Caco-2 (cell line): ENCODE measurements around the gene VTN. TPM values are rescaled to one million over a fixed set of nuclear protein-coding genes. Genes with fewer than 3 reads are reported as not detected.

Experiments
- BruUV-seq: library from RNA; stranded (reverse); fragments of 400-500 nt; replicated peaks from 2 replicates; lab custom pipeline; 2021; lab: Mats Ljungman, UMichigan
- CTCF ChIA-PET: fragments of 300-600 bp; sonication (Branson Sonifier 250); formaldehyde crosslinking; loops from one replicate; lab custom pipeline; 2022; ENCODE audit warnings: antibody characterized with exemption; lab: Charles Lee
- POLR2A ChIA-PET: fragments of 300-600 bp; sonication (Branson Sonifier 250); formaldehyde crosslinking; loops from one replicate; lab custom pipeline; 2022; ENCODE audit warnings: antibody characterized with exemption; lab: Charles Lee
- DNase-seq, 2 experiments: peaks; one replicate each; pipeline versions ENCODE4 v3.0.0 to v3.0.0-alpha.2; 2020 to 2022
- H3K27me3 ChIP-seq: replicated peaks from 2 replicates; pipeline ENCODE4 v1.6.0; 2011; ENCODE audit warnings: low read length; ENCODE audit not compliant: control insufficient read depth, insufficient read depth
- H3K36me3 ChIP-seq: 2 replicates; pipeline ENCODE4 v1.5.1; 2011; ENCODE audit warnings: low read length; ENCODE audit not compliant: control insufficient read depth, insufficient read depth
- H3K4me1 ChIP-seq: fragments of 250-450 bp; sonication (Bioruptor Pico); 2 replicates; pipeline ENCODE4 v1.5.1; 2020; ENCODE audit warnings: mild to moderate bottlenecking
- H3K4me3 ChIP-seq: 2 replicates; pipeline ENCODE4 v1.5.1; 2011; ENCODE audit warnings: low read depth, mild to moderate bottlenecking, control low read depth, low read length
- H3K9me3 ChIP-seq: fragments of 250-450 bp; sonication (Bioruptor Pico); 2 replicates; pipeline ENCODE4 v1.5.1; 2020; ENCODE audit warnings: mild to moderate bottlenecking, moderate library complexity
- H3K27ac Mint-ChIP-seq: one replicate; pipeline ENCODE4 v1.8.0; 2022; ENCODE audit warnings: mixed read lengths; ENCODE audit not compliant: unreplicated experiment
- H3K27me3 Mint-ChIP-seq: one replicate; pipeline ENCODE4 v1.8.0; 2022; ENCODE audit warnings: mixed read lengths; ENCODE audit not compliant: insufficient read depth, unreplicated experiment
- H3K36me3 Mint-ChIP-seq: one replicate; pipeline ENCODE4 v1.8.0; 2022; ENCODE audit warnings: mild to moderate bottlenecking, mixed read lengths; ENCODE audit not compliant: insufficient read depth, unreplicated experiment
- H3K4me1 Mint-ChIP-seq: one replicate; pipeline ENCODE4 v1.8.0; 2022; ENCODE audit warnings: low read depth, mixed read lengths; ENCODE audit not compliant: unreplicated experiment
- H3K4me3 Mint-ChIP-seq: one replicate; pipeline ENCODE4 v1.8.0; 2022; ENCODE audit warnings: mild to moderate bottlenecking, moderate library complexity, mixed read lengths; ENCODE audit not compliant: unreplicated experiment
- H3K9me3 Mint-ChIP-seq: one replicate; pipeline ENCODE4 v1.8.0; 2022; ENCODE audit warnings: mixed read lengths; ENCODE audit not compliant: unreplicated experiment
- intact Hi-C: fragments of 100-400 bp; cut with micrococcal nuclease; formaldehyde crosslinking; loops from one replicate; pipeline ENCODE4 v1.10.0; 2022; ENCODE audit not compliant: unreplicated experiment
- microRNA-seq: library from miRNA; unstranded; fragments of <30 nt; microRNA quantifications from one replicate; pipeline ENCODE4 v1.2.0, GENCODE V29; 2022
- total RNA-seq: library from RNA; stranded (reverse); gene quantifications from 2 replicates; pipeline ENCODE4 v1.2.3, GENCODE V29; 2022
- TF ChIP-seq, protein P1 (sequence below), 2 experiments: fragments of 200-600 bp in 1 of 2; IDR thresholded peaks; 1 replicate in 1 of 2; 2 replicates in 1 of 2; pipeline versions ENCODE4 v1.5.1 to v1.8.0; 2011 to 2022; ENCODE audit warnings: antibody characterized with exemption in 1 of 2, control low read depth in 1 of 2, inconsistent platforms in 1 of 2, low read depth in 1 of 2, low read length in 1 of 2, mild to moderate bottlenecking in 1 of 2, moderate library complexity in 1 of 2; ENCODE audit not compliant: insufficient read depth in 1 of 2, severe bottlenecking in 1 of 2, unreplicated experiment in 1 of 2

VTN gene
- total RNA-seq, 1 experiment from 2014 or later: 273 TPM

DNA sequence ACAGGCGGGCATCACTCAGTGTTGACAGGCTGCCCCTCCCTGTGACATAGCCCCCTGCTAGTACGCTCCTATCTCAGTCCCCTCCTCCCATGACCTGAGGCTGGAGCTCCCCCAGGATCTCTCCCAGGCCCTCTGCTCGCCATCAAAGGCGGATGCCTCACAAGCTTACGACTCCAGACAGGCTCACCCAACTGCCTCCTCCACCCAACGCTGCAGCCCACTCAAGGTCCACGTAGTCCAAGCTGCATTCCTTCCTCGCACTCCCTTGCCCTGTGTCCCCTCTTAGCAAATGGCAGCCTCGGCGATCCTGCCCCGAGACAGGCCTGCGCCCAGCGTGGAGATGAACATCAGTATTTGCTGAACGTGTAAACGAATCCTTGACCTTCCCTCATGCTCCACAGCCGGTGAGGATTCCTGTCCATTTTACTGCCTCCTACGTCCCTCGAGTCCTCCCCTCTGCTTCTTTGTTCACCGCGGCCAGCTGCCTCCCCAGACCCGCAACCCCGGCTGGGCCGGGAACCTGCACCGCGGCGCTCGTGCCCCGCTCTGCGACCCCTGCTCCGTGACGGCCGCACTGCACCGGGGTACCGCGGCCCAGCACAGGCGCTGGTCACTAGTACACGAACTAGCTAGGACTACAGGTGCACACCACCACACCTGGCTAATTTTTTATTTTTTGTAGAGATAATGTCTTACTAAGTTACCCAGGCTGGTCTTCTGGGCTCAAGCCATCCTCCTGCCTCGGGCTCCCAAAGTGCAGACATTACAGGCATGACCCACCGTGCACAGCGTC, 51.9 kb downstream of the VTN start:
- POLR2A ChIA-PET: interaction anchor here (0.6 to 4.6 kb wide), 10 partner anchors 17 to 783 kb away, joined by 3 to 75 read pairs (median 3); partner anchors contain the start of genes IFT20, POLDIP2, TNFAIP1 and VTN
- Histone ChIP-seq H3K4me3 (peak overlapping the region; percentile 67), H3K4me1 (peaks cover 16% of the 10 kb centered on the region), H3K27me3 (no peaks in the 10 kb centered on the region), H3K36me3 (peaks cover 1% of the 10 kb centered on the region; the same call in 1 of the 2 replicates), H3K9me3 (no peaks in the 10 kb centered on the region)
- Mint-ChIP-seq H3K9me3 (no peaks in the 10 kb centered on the region), H3K27me3 (no peaks in the 10 kb centered on the region), H3K27ac (peak overlapping the region; percentile 43), H3K4me1 (peaks cover 46% of the 10 kb centered on the region), H3K36me3 (peaks cover 26% of the 10 kb centered on the region), H3K4me3 (peak overlapping the region; percentile 76)
- TF ChIP-seq, protein P1, sequence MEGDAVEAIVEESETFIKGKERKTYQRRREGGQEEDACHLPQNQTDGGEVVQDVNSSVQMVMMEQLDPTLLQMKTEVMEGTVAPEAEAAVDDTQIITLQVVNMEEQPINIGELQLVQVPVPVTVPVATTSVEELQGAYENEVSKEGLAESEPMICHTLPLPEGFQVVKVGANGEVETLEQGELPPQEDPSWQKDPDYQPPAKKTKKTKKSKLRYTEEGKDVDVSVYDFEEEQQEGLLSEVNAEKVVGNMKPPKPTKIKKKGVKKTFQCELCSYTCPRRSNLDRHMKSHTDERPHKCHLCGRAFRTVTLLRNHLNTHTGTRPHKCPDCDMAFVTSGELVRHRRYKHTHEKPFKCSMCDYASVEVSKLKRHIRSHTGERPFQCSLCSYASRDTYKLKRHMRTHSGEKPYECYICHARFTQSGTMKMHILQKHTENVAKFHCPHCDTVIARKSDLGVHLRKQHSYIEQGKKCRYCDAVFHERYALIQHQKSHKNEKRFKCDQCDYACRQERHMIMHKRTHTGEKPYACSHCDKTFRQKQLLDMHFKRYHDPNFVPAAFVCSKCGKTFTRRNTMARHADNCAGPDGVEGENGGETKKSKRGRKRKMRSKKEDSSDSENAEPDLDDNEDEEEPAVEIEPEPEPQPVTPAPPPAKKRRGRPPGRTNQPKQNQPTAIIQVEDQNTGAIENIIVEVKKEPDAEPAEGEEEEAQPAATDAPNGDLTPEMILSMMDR (IDR thresholded peaks at IDR 0.05; ENCODE audit: insufficient read depth in 1 of 2, low read depth in 1 of 2, low read length in 1 of 2, severe bottlenecking in 1 of 2, unreplicated experiment in 1 of 2): peak in 1 of 2 experiments; percentile 30
- BruUV-seq: TSS peak; percentile 94
- CTCF ChIA-PET: interaction anchor here (0.6 to 3.5 kb wide), 11 partner anchors 14 to 425 kb away, joined by 3 to 34 read pairs (median 4); partner anchors contain the start of genes IFT20, POLDIP2, TNFAIP1 and VTN
- peak; percentile 70 to 75 for DNase-seq
- intact Hi-C loops: no loop called here

Small RNAs within 50 kb of the gene (microRNA-seq; reads per million reads assigned to microRNA genes)
- 5.6 reads per million, percentile 36 among the genes with 10 or more reads in this experiment for gene MIR4723

Other genes starting within 250 kb of the VTN start
- 313 and 342 TPM in 2 replicates for gene TMEM97, start 51.1 kb downstream of the VTN start, total RNA-seq
- gene IFT20, start 34.8 kb downstream of the VTN start, total RNA-seq: 86.3 and 89.9 TPM in 2 replicates
- gene TNFAIP1, start 34.5 kb downstream of the VTN start, total RNA-seq: 105 and 119 TPM in 2 replicates
- gene POLDIP2, start 12.8 kb downstream of the VTN start, total RNA-seq: 257 and 265 TPM in 2 replicates
- not detected in 2 replicates for gene SEBOX, start 5.1 kb downstream of the VTN start, total RNA-seq
- gene SARM1, start 1.4 kb upstream of the VTN start, total RNA-seq: 32.8 and 34.4 TPM in 2 replicates
- gene SLC46A1, start 35.9 kb upstream of the VTN start, total RNA-seq: 114 and 128 TPM in 2 replicates
- gene SLC13A2, start 103.3 kb upstream of the VTN start, total RNA-seq: 0.42 and 0.57 TPM in 2 replicates
- 0.26 and 0.48 TPM in 2 replicates for gene FOXN1, start 136.0 kb upstream of the VTN start, total RNA-seq
- gene UNC119, start 182.3 kb upstream of the VTN start, total RNA-seq: 40.5 and 41.3 TPM in 2 replicates
- gene PIGS, start 201.2 kb upstream of the VTN start, total RNA-seq: 78.2 and 99.6 TPM in 2 replicates
- 16.3 and 17.7 TPM in 2 replicates for gene ALDOC, start 206.6 kb upstream of the VTN start, total RNA-seq
- 113 TPM in 2 replicates for gene SPAG5, start 228.7 kb upstream of the VTN start, total RNA-seq
- 15.7 and 18.9 TPM in 2 replicates for gene RSKR, start 243.9 kb upstream of the VTN start, total RNA-seq